Skeletal muscle satellite cell (primary cell): ENCODE results near the gene CYB561D1.

Experiments used
- H3K27me3 ChIP-seq: 2 replicates; pipeline ENCODE4 v1.7.0; 2013; ENCODE audit warnings: low read length; ENCODE audit not compliant: control insufficient read depth, insufficient read depth
- H3K36me3 ChIP-seq: 2 replicates; pipeline ENCODE4 v1.7.0; 2013; ENCODE audit warnings: mild to moderate bottlenecking, control low read depth, low read length; ENCODE audit not compliant: insufficient read depth
- H3K4me1 ChIP-seq: 2 replicates; pipeline ENCODE4 v1.7.0; 2013; ENCODE audit warnings: low read length; ENCODE audit not compliant: control insufficient read depth, insufficient read depth
- H3K4me2 ChIP-seq: 2 replicates; pipeline ENCODE4 v1.7.0; 2013; ENCODE audit warnings: mild to moderate bottlenecking, low read length
- H3K4me3 ChIP-seq: 2 replicates; pipeline ENCODE4 v1.7.0; 2013; ENCODE audit warnings: low read length
- H3K9ac ChIP-seq: 2 replicates; pipeline ENCODE4 v1.7.0; 2013; ENCODE audit warnings: mild to moderate bottlenecking, low read depth, low read length, moderate library complexity
- H3K9me3 ChIP-seq: replicated peaks from 2 replicates; pipeline ENCODE4 v1.7.0; 2013; ENCODE audit warnings: mild to moderate bottlenecking, control low read depth, low read length

CYB561D1 gene

GRCh38 chr1:109534307-109534858, 40.5 kb downstream of the CYB561D1 start:
- Histone ChIP-seq H3K9me3 (no peaks in the 10 kb centered on the region), H3K4me3 (no peak overlapping the region), H3K27me3 (no peaks in the 10 kb centered on the region), H3K9ac (no peak overlapping the region), H3K4me2 (no peak overlapping the region), H3K4me1 (peaks cover 25% of the 10 kb centered on the region), H3K36me3 (no peaks in the 10 kb centered on the region)

DNA sequence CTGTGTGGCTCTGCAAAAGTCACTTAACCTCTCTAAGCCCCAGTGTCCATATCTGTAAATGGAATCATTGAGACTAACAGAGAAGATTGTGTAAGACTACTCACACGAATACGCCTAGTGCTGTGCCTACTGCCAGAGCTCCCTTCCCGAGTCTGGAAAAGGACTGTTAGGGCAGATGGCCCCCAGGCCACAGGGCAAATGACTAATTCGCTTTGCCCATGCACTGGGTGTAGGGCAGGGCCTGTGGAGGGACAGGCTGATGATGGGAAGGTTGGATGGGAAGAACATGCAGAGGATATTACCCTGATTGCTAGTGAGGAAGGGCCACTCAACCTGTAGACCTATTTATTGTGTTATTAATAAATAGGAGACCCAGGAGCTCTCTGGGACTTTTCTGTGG, 41.6 kb downstream of the CYB561D1 start:
- no peaks in the 10 kb centered on the region for H3K36me3 ChIP-seq
- H3K4me3 ChIP-seq: no peak overlapping the region
- no peak overlapping the region for H3K9ac ChIP-seq
- H3K4me2 ChIP-seq: no peak overlapping the region
- peaks cover 15% of the 10 kb centered on the region for H3K4me1 ChIP-seq
- H3K27me3 ChIP-seq: peaks cover 4% of the 10 kb centered on the region
- no peaks in the 10 kb centered on the region for H3K9me3 ChIP-seq

DNA sequence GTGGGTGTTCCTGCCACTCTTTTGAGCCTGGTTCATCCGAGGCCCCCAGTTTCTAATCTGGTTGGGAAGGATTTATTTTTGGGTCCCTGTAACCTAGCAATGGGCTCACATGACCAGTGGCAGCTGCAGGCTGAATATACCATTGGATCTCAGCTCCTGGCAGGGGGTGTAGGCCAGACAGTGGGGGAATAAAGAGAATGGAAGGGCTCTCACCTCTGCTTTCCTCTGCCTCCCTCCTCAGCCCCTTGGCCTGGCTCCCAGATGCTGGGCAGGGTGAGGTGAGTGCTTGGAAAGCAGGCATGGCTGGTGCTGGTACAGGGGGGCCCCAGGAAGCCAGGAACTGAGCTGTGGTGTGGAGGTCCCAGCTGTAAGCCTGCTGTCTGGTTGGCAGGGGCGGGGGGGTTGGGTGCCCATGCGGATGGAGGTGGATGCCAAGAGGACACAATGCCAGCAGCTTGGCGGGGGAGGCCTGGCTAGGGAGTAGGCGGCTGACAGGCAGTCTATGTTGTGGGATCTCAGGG, 42.1 kb downstream of the CYB561D1 start:
- Histone ChIP-seq H3K9me3 (no peaks in the 10 kb centered on the region), H3K9ac (no peak overlapping the region), H3K27me3 (peaks cover 7% of the 10 kb centered on the region), H3K36me3 (no peaks in the 10 kb centered on the region), H3K4me1 (peaks cover 15% of the 10 kb centered on the region), H3K4me2 (no peak overlapping the region), H3K4me3 (no peak overlapping the region)

DNA sequence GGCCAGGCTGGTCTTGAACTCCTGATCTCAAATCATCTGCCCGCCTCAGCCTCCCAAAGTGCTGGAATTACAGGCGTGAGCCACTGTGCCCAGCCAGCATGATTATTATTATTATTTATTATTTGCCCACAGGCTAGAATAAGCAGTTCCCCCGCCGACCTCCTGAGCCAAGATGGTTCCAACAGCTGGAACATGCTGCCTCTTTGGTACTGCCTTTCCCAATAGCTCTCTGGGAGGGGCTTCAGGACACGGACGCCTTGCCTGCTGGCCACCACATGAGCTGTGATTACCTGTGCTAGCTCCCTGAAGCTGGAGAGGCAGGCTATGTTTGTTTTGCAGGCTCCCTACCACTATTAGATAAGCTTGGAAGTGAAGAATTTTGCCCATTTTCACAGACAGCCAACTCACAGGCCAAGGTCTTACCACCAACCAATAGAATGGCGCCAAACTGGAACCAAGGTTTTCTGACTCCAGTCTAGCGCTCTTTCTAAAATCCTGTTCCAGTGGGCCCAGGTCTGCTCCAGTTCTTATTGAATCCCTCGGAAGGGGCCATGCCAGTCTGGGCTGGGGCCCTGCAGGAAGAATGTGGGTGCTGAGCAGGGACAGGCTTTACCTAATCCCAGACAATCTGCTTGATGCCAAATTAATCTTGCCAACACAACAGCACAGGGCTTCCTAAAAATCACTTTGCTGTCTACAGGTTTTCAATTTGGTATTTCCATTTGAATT, 43.7 kb downstream of the CYB561D1 start:
- Histone ChIP-seq H3K4me2 (no peak overlapping the region), H3K9me3 (no peaks in the 10 kb centered on the region), H3K27me3 (peaks cover 12% of the 10 kb centered on the region), H3K4me3 (no peak overlapping the region), H3K9ac (no peak overlapping the region), H3K36me3 (no peaks in the 10 kb centered on the region), H3K4me1 (peaks cover 8% of the 10 kb centered on the region)

- Histone ChIP-seq H3K9ac (no peak overlapping the region), H3K27me3 (peaks cover 12% of the 10 kb centered on the region), H3K4me1 (peaks cover 7% of the 10 kb centered on the region), H3K4me2 (no peak overlapping the region), H3K4me3 (no peak overlapping the region), H3K9me3 (no peaks in the 10 kb centered on the region), H3K36me3 (no peaks in the 10 kb centered on the region)
These were observed 45.1 kb downstream of the CYB561D1 start for GRCh38 chr1:109538827-109539555.

DNA sequence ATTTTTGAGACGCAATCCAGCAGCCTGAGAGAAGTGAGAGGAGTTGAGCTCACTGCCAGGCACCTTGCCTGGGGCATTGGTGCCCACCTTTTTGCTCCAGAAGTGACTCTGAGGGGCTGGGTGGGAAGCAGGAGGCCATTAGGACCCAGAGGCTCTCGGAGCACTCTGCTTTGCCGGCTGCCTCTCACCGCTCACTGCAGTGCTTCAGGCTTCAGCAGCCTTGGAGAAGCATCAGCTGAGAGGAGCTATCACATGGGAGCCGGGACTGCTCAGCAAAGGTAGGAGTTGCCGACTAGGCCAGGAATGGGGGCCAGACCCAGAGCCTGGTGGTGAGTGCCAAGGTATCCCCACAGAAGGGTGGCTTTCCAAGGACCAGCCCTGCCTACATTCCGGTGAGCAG, 45.8 kb downstream of the CYB561D1 start, which contains the start of gene GPR61:
TSS of gene GPR61 (plus strand) at position 197 of the 400 bp plus-strand sequence. CDS start 3,151 bp downstream, outside the sequence.
- Histone ChIP-seq H3K36me3 (no peaks in the 10 kb centered on the region), H3K4me3 (no peak within 1 kb of the TSS), H3K27me3 (peaks cover 12% of the 10 kb centered on the region), H3K9me3 (no peaks in the 10 kb centered on the region), H3K9ac (no peak within 1 kb of the TSS), H3K4me1 (peaks cover 7% of the 10 kb centered on the region), H3K4me2 (no peak within 1 kb of the TSS)

GRCh38 chr1:109541102-109541501, 47.2 kb downstream of the CYB561D1 start:
- Histone ChIP-seq H3K36me3 (no peaks in the 10 kb centered on the region), H3K4me2 (no peak overlapping the region), H3K9ac (no peak overlapping the region), H3K4me3 (no peak overlapping the region), H3K27me3 (peaks cover 12% of the 10 kb centered on the region), H3K9me3 (no peaks in the 10 kb centered on the region), H3K4me1 (peaks cover 7% of the 10 kb centered on the region)

DNA sequence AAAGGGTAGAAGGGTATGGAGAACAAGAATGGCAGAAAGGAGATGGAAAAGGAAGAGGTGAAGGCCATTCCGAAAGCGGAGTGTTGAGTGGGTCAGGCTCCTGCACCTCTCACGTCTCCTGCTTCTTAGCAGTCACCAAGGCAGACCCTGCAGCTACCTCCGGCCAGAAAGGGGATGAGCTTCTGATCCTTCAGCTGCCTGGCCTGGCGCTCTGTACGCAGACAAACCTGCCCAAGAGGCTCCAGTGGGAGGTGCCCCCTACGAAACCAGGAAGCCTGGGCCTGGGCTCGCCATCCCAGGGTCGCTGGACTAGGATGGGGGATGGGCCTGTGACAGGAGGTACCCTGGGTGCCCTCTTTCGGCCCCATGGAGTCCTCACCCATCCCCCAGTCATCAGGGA, 48.8 kb downstream of the CYB561D1 start:
- Histone ChIP-seq H3K4me1 (peaks cover 19% of the 10 kb centered on the region), H3K27me3 (peaks cover 12% of the 10 kb centered on the region), H3K36me3 (no peaks in the 10 kb centered on the region), H3K4me3 (no peak overlapping the region), H3K9ac (no peak overlapping the region), H3K9me3 (no peaks in the 10 kb centered on the region), H3K4me2 (no peak overlapping the region)

- Histone ChIP-seq H3K9ac (no peak overlapping the region), H3K36me3 (no peaks in the 10 kb centered on the region), H3K9me3 (no peaks in the 10 kb centered on the region), H3K4me1 (peaks cover 19% of the 10 kb centered on the region), H3K27me3 (peaks cover 12% of the 10 kb centered on the region), H3K4me3 (no peak overlapping the region), H3K4me2 (no peak overlapping the region)
These were observed 49.5 kb downstream of the CYB561D1 start for GRCh38 chr1:109543283-109543987.

DNA sequence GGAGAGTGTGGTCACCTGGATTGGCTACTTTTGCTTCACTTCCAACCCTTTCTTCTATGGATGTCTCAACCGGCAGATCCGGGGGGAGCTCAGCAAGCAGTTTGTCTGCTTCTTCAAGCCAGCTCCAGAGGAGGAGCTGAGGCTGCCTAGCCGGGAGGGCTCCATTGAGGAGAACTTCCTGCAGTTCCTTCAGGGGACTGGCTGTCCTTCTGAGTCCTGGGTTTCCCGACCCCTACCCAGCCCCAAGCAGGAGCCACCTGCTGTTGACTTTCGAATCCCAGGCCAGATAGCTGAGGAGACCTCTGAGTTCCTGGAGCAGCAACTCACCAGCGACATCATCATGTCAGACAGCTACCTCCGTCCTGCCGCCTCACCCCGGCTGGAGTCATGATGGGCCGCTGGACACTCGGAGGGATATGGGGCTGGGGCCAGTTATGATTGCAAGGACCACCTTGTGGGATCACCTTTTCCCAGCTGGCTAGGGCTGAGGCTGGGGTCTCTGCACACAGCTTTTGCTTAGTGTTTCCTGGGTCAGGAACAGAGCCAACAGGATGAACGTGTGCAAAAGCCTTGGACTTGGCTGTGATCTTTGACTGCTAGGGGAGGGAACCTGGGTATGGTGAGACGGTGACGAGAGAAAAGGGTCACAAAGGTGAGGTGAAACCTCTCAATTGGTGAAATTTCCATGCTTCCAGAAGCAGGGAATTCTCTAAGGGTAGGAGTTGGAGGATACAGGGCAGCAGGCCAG, 50.3 kb downstream of the CYB561D1 start:
- Histone ChIP-seq H3K9me3 (no peaks in the 10 kb centered on the region), H3K4me3 (no peak overlapping the region), H3K4me1 (peaks cover 19% of the 10 kb centered on the region), H3K27me3 (peaks cover 12% of the 10 kb centered on the region), H3K4me2 (no peak overlapping the region), H3K9ac (no peak overlapping the region), H3K36me3 (no peaks in the 10 kb centered on the region)
